ENCODE results near the gene HPCA. TPM values are rescaled to one million over a fixed set of nuclear protein-coding genes. Genes with fewer than 3 reads are reported as not detected.

Gene HPCA
- total RNA-seq, 4 donors from 2014 or later: not detected

GRCh38 chr1:32895325-32896215 lies 9.3 kb downstream of the HPCA start:
- peaks cover 0 to 48% (median 2%) of the 10 kb centered on the region in 4 donors for H3K27me3 ChIP-seq

DNA sequence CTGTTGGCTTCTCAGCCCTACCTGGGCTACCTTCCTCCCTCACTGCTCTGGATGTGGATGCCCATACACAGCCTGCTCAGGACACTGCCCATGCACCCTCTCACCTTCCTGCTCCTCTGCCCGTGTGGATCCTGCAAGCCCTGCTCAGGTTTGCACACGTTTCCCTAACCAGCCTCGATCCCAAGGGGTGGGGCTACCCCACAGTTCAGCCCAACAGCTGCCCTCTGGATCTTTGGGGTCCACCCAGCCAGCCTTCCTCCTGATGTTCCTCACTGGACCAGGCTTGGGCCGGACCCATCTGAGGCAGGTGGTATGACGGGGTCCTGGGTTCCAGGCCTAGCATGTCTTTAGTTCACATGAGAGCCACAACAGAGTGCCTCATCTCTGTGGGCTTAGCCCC lies 10.2 kb downstream of the HPCA start:
- DNase-seq: no peak
- H3K36me3 ChIP-seq: peaks cover 0 to 21% (median 0%) of the 10 kb centered on the region in 3 donors
- no peaks in the 10 kb centered on the region for H3K9me3 ChIP-seq
- no peak overlapping the region for H3K4me3 ChIP-seq
- no peak overlapping the region for H3K27ac ChIP-seq
- no peak for TF ChIP-seq POLR2A (IDR thresholded peaks at IDR 0.05)
- TF ChIP-seq, protein P1, sequence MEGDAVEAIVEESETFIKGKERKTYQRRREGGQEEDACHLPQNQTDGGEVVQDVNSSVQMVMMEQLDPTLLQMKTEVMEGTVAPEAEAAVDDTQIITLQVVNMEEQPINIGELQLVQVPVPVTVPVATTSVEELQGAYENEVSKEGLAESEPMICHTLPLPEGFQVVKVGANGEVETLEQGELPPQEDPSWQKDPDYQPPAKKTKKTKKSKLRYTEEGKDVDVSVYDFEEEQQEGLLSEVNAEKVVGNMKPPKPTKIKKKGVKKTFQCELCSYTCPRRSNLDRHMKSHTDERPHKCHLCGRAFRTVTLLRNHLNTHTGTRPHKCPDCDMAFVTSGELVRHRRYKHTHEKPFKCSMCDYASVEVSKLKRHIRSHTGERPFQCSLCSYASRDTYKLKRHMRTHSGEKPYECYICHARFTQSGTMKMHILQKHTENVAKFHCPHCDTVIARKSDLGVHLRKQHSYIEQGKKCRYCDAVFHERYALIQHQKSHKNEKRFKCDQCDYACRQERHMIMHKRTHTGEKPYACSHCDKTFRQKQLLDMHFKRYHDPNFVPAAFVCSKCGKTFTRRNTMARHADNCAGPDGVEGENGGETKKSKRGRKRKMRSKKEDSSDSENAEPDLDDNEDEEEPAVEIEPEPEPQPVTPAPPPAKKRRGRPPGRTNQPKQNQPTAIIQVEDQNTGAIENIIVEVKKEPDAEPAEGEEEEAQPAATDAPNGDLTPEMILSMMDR (IDR thresholded peaks at IDR 0.05): no peak
- 40 to 64% methylated on average over 3 of the region's 5 CpGs for WGBS, 2 donors
- peaks cover 19 to 36% (median 24%) of the 10 kb centered on the region in 3 donors for H3K4me1 ChIP-seq
- intact Hi-C loops (cut with DNase I): no loop called here
- H3K27me3 ChIP-seq: peaks cover 0 to 46% (median 2%) of the 10 kb centered on the region in 4 donors

More at GRCh38 chr1:32895325-32896215, 9.3 kb downstream of the HPCA start:
- no peaks in the 10 kb centered on the region for H3K9me3 ChIP-seq
- intact Hi-C loops (cut with DNase I): no loop called here
- H3K36me3 ChIP-seq: peaks cover 0 to 21% (median 0%) of the 10 kb centered on the region in 3 donors
- no peak overlapping the region for H3K4me3 ChIP-seq
- peaks cover 17 to 31% (median 17%) of the 10 kb centered on the region in 3 donors for H3K4me1 ChIP-seq
- H3K27ac ChIP-seq: no peak overlapping the region
- TF ChIP-seq, protein P1 (IDR thresholded peaks at IDR 0.05): no peak
- TF ChIP-seq POLR2A (IDR thresholded peaks at IDR 0.05): no peak
- DNase-seq: no peak
- WGBS, 2 donors: 90 to 91% methylated on average over 10 to 19 of the region's 26 CpGs

DNA sequence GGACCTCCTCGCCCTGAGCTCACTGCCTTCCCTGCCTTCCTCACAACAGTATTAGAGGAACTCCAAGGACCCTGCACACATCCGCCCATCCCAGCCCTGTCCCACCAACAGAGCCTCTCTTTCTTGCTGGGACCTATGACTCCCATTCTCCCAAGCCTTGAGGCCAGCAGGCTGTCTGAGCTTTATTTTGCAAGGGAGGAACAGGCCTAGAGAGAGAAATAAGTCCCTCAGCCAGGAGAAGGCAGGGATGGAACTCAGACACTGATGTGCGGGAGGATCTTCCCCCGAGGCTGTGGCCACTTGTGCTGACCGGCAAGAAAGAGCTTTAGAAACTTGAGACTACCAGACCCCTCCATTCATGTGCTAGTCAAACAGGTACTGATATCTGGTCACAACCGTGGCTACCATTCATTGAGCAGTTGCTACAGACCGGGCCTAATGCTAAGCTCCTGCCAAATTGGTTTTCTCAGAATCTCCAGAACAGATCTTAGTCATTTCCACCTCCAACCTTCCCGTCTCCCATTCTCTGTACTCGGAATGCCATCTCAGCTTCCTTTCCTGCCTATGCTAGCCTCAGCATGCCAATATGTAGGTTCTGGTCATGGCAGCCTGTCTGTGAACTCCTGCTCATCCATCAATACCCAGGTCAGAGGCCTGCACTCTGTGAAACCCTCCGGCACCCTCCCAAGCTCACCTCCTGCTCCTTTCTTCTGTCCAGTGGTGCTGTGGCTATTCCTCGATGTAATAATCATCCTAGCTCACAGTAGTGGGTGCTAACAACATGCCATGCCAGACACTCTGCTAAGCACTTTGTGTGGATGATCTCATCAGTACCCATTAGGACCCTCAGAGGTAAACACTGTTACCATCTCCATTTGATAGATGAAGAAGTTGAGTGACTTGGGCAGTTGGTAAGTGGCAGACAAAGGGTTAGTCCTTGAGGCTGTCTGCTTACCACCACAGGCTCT lies 11.1 kb downstream of the HPCA start:
- Histone ChIP-seq H3K4me3 (no peak overlapping the region), H3K27ac (no peak overlapping the region), H3K27me3 (peaks cover 0 to 46% (median 2%) of the 10 kb centered on the region in 4 donors), H3K4me1 (peaks cover 19 to 45% (median 33%) of the 10 kb centered on the region in 3 donors), H3K36me3 (peaks cover 0 to 21% (median 0%) of the 10 kb centered on the region in 3 donors), H3K9me3 (no peaks in the 10 kb centered on the region)
- no peak for DNase-seq
- TF ChIP-seq, protein P1 (IDR thresholded peaks at IDR 0.05): no peak
- TF ChIP-seq POLR2A (IDR thresholded peaks at IDR 0.05): no peak
- WGBS, 2 donors: 60 to 67% methylated on average over 9 to 10 of the region's 11 CpGs
- intact Hi-C loops (cut with DNase I): no loop called here

DNA sequence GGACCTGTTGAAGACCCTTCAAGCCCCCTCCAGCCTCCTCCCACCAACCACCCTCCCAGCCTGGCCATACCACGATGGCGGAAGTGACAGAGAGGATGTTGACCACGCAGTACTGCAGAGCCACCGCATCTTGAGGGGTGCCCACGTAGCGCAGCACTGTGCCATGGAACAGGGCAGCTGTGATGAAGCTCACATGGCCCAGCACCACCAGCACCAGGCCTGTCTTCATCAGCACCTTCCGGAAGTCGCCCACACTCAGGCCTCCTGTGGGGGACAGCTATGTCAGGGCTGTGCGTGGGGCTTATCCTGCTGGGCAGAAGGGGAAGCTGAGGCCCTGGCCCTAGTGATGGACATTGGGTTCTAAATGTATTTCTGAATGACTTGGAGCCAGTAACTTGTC lies 11.8 kb downstream of the HPCA start:
- Histone ChIP-seq H3K9me3 (no peaks in the 10 kb centered on the region), H3K27me3 (peaks cover 0 to 40% (median 2%) of the 10 kb centered on the region in 4 donors), H3K4me1 (peaks cover 18 to 40% (median 27%) of the 10 kb centered on the region in 3 donors), H3K4me3 (no peak overlapping the region), H3K27ac (no peak overlapping the region), H3K36me3 (peaks cover 0 to 21% (median 0%) of the 10 kb centered on the region in 3 donors)
- DNase-seq: no peak
- TF ChIP-seq, protein P1 (IDR thresholded peaks at IDR 0.05): no peak
- no peak for TF ChIP-seq POLR2A (IDR thresholded peaks at IDR 0.05)
- WGBS, 2 donors: 93 to 100% methylated on average over 2 to 4 of the region's 9 CpGs
- intact Hi-C loops (cut with DNase I): no loop called here

Data from esophagus squamous epithelium (tissue), 5 donors.